ENCODE measurements around the gene TBX15.
A peak's percentile ranks its signal among the peaks of the same experiment; 100 is the strongest.

TBX15 gene

DNA sequence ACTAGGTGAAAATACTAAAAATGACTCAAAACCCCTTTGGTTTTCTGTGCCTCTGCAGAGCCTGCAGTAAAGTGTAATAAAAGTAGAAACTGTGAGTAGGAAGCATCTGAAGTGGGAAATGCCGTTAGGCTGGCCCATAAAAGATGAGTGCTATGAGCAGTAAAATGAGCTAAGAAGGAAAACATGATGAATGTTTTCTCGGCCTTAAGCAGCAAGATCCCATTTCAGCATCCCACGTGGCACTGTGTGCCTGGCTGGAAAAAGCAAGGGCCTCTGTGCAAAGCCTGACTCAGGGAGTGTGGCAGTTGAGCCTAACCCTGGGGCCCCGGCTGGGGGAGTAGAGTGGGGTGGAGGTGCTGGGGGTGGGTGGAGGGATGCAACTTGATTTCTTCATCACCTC lies 109.5 kb downstream of the TBX15 start:
- no peak for DNase-seq

DNA sequence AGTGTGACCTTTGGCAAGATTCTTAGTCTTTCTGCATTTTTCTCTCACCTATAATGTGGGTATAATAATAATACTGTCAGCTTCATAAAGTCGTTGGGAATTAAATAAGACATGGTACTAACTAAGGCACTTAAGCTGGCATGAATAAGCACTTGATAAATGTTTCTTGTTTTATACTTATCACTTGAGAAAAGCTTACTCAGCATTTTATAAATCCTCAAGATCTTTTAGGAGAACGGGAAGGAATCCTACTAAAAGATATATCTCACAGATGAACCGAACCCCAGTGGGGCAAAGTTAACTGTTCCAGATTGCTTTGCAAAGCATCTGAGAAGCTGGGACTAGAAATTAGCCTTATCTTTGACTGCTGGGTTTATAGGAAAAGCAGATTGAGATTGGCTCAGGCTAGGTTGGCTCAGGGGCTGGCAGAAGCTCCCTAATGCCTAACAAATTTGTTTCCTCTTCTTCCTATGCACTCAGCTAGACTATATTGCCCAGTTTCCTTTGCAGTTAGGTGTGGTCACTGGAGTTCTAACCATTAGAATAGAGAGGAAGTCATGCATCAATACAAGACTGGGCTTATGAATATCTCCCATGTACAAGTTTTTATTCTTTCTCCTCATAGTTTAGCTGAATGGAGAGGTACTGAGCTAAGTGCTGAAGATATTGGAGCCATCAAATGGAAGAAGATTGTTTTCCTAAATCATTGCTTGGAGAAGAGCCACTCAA lies 110.3 kb downstream of the TBX15 start:
- no peak for DNase-seq

DNA sequence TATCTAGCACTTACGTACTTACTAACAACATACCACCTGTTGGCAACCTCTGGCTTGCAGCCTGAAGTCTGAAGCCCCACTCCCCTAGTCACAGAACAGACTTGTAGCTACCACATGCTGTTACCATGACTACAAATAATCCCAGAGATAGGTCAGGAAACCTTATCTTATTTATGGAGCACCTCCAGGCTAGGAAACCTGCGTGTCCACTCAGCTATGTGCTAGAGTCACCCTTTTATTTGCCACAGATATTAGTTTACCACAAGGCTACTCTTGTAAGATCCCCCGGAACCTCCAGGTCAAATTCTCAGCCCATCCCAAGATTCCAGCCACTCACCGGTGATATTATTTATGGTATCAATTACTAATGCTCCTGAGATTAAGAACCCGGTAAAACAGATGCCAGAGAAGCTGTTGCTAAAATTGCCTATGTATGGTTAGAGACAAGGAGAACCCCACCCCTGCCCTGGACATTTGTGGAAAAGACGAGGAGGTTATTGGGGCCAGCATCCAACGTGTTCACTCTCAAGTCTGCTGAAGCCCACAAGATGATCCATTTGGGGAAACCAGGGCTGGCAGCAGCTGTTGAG lies 116.5 kb downstream of the TBX15 start:
- no peak for DNase-seq

DNA sequence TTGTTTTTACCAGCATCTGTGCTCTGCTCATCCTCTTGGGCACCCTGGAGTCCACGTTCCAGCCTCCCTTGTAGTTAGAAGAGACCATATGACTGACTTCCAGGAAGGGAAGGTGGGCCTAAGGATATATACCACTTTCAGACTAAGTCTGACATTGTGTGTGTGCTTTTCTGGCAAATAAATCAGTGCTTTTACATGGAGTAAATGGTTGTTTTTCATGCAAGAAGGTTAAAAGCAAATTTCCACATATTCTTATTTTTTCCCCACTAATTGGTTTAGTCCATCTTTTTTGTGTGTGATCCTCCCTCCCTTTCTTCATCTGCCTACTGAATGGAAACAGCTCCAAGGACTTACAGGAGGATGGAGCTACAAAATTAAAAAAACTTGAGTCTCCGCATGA lies 119.8 kb downstream of the TBX15 start:
- no peak for DNase-seq

DNA sequence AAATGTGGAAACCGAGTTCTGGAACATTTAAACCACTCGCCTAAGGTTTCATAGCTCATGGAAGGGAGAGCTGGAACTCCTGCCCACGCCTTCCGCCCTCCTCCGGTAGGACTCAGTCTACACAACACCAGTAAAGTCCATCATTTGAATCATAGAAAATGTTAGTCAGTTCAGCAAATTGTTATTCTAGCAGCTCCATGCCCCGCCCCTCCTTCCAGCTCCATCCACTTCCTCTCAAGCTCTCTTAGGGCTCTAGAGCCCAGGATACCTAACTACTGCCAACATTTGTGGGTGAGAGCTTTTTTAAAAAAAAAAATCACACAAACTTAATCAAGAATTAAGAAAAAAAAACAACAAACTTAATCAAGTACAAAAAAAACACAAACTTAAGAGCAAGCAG lies 121.8 kb downstream of the TBX15 start:
- no peak for DNase-seq

DNA sequence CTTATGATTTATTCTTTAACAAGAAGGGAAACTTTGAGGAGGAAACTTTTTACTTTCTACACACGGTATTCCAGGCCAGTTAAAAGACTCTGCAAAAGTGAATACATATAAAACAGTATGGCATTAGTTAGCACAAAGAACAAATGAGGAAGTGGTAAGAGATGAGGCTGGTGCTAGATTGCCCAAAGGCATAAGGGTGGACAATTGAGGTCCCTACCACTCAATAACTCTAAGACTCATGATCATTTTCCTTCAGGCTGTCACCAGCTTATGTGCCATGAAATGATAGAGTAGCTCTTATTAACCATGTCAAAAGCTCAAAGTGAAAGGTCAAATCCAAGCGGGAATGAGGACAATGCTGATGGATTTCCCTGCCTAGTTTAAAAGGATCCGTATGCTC lies 124.5 kb downstream of the TBX15 start:
- DNase-seq, result no peak

DNA sequence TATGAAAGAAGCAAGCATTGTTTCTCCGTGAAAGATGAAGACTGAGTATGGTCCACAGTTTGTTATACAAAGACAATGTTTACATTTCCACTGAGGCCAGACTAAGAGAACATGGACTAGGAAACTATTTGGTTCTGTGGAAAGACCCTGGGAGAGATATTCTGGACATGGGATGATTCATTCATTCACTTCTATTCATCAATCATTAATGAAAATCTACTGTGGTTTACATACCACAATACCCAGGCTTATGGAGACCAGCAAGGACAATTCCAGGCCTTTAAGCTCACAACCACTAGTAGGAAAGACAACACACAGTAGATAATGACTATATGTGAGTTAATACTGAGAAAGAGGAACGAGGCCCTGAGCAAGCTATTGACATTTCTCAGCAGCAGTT lies 125.4 kb downstream of the TBX15 start:
- no peak for DNase-seq

DNA sequence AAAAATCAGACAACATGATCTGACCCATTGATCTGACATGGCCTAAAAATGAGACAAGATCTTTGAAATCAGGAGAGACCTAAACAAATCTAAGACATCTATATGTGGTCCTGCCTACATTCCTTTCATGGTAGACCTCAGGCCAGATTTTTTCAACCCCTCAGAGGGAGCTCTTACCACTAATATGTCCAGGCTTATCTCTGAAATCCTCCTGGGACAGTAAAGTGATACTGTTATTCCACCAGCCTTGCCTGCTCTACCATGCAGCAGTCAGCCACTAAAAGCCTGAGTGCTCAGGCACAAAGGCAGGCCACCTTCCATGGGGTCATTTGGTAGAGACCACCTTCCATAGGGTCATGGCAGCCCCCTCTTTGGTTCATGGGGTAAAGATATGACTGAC lies 126.9 kb downstream of the TBX15 start:
- DNase-seq, result no peak

DNA sequence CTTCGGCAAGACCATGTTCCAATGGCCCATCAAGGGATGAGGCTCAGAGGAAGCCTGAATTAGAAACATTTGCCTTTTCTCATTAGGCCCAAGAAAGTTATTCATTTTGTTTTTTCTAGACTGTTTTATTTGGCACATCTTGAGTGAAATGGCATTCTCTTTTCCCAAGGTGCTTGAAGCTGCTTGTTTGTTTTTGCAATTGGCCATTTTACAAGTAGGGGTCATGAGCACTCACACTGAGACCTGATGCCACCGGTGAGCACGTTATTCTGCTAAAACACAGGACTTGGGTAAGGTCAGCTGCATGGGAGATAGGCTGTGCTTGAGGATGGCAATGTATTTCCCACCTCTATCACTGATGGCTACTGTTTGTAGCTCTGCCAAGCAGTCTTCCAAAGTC lies 128.1 kb downstream of the TBX15 start:
- no peak for DNase-seq

DNA sequence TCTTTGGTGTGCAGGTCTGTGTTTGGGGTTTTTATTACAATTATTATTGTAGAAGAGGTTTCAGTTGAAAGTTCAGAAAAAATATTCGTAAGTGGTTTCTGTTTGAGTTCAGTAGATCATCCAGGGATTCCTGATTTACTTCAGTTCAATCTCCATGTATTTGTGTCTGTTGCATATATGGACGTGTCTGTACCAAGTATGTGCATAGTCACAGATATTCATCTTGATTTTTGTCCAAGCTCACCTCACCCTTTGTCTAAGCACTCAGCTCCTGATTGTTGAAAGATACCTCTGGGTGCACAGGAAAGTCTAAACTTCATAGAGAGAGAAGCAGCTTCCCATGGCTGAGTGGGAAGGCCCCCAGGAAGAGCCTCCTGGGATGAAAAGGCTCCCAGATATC lies 141.7 kb downstream of the TBX15 start:
- DNase-seq, result no peak

DNA sequence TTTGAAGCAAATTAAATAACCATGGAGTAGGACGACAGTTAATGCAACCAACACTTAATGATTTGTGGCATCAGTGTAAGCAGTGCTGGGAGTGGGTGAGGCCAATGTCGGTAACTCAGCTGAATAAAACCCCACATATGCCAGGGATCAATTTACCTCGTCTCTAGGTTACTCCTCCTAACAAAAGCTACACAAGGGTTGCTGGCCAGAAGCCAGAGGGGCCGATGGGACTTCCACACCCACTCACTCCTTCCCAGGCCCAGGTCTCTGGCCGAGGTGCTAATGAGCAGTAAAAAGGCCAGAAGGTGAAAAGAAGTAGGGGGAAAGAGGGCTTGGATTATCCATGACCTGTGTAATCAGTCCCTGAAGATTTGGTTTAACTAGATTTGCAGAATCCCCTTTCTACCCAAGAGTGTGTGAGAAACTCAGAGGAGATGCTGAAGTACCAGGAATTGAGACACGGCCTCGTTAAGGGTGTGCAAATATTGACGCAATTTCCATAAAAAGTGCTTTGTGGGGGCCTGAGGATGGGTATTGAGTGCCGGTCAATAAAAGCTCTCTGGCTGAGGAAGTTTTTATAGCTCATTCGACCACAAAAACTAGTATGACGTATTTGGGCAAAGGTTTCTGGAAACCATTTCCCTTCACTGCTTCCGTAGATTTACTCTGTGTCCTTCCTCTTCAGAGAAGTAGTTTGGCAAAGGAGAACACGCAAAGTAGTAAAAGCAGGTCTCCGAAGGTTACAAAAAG lies 145.5 kb downstream of the TBX15 start:
- DNase-seq, result peak; percentile 20

DNA sequence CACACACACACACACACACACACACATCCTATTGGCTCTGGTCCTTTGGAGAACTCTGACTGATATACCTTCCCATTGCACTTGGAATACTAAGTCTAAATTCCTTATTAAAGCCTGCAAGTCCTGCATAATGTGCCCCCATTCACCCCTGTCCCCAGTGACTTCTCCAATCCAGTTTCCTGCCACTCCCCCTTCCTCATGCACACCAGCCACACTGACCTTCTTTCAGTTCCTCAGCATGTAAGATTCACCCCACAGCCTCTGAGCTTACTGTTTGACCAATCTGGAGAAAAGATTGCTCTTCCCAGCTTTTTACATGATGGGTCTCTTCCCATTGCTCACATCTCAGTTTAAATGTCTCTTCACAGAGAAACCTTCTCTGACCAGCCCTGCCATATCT lies 146.6 kb downstream of the TBX15 start:
- no peak for DNase-seq

Data from NCI-H1417 treated with DMSO at 0.1 percent for 48 hours (cell line).